Measurements from ENCODE around the gene RIMBP2. TPM values are rescaled to one million over a fixed set of nuclear protein-coding genes. Genes with fewer than 3 reads are reported as not detected.
A peak's percentile ranks its signal among the peaks of the same experiment; 100 is the strongest.
"Not testable (repeated sequence)": the region's sequence is repeated elsewhere in the genome, so short reads cannot be mapped to it uniquely, and the experiment has no call there.

The RIMBP2 gene
- total RNA-seq, 1 donor from 2014 or later: 0.25 TPM

DNA sequence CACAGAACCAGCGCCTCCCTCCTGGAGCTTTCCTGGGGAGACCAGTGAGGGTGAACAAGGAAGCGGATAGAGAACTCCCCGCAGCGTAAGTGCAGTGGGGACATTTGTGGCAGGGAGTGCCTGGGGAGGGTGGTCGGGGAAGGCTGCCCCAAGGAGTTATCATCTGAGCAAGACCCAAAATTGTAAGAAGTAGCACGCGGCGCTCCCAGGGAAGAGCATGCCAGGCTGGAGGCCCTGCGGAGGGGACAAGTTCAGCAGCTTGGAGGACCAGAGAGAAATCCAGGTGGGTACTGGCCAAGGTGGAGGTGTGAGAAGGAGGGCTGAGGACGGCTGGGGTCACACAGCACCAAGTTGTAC, 46.2 kb upstream of the RIMBP2 start:
- intact Hi-C loops (cut with DNase I): no loop called here

DNA sequence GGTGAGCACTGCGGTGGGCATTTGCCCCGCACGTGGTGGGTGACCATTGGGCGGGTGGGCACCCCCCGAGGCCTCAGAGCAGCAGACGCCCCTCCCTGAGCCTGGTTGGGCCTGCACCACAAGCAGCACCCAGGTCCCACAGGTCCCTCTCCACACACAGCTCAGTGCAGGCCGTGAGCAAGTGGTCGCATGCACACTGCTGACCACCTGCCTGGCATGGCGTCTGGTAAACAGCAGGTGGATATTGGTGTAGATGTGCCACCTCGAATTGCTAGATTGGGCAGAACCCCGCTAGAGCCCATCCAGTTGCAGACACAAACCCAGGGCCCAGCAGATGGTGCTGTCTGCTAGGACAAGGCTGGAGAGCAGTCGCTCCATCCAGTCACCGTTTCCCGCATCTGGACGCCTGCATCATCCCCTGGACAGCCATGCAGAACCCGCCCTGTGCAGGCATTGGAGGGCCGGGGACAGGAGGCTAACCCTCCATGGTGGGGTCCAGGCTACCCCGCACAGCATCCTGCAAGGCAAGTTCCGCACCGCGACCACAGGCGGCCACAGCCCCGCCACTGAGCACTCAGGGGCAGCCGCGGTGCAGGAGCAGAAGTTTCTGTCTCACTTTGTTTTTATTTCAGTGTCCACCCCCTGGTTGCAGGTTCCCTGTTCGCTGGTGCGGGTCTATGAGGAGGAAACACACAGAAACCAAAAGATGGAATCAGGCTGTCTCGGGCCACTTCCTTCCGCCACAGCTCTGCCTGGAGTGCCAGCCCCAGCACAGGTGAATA, 45.6 kb upstream of the RIMBP2 start:
- DNase-seq (ENCODE audit: extremely low spot score in 2 of 2): no peak
- intact Hi-C loops (cut with DNase I): no loop called here
- TF ChIP-seq, protein P1, sequence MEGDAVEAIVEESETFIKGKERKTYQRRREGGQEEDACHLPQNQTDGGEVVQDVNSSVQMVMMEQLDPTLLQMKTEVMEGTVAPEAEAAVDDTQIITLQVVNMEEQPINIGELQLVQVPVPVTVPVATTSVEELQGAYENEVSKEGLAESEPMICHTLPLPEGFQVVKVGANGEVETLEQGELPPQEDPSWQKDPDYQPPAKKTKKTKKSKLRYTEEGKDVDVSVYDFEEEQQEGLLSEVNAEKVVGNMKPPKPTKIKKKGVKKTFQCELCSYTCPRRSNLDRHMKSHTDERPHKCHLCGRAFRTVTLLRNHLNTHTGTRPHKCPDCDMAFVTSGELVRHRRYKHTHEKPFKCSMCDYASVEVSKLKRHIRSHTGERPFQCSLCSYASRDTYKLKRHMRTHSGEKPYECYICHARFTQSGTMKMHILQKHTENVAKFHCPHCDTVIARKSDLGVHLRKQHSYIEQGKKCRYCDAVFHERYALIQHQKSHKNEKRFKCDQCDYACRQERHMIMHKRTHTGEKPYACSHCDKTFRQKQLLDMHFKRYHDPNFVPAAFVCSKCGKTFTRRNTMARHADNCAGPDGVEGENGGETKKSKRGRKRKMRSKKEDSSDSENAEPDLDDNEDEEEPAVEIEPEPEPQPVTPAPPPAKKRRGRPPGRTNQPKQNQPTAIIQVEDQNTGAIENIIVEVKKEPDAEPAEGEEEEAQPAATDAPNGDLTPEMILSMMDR (IDR thresholded peaks at IDR 0.05): peak in 1 of 3 experiments; percentile 33
- no peak for TF ChIP-seq POLR2A (IDR thresholded peaks at IDR 0.05)
- no peak overlapping the region for H3K4me3 ChIP-seq
- H3K9me3 ChIP-seq: no peaks in the 10 kb centered on the region
- H3K27me3 ChIP-seq: no peaks in the 10 kb centered on the region
- H3K36me3 ChIP-seq: no peaks in the 10 kb centered on the region
- H3K4me1 ChIP-seq: no peaks in the 10 kb centered on the region
- H3K27ac ChIP-seq: no peak overlapping the region

More for the DNA sequence above, 46.2 kb upstream of the RIMBP2 start:
- no peak for DNase-seq (ENCODE audit: extremely low spot score in 2 of 2)
- Histone ChIP-seq H3K36me3 (no peaks in the 10 kb centered on the region), H3K4me1 (no peaks in the 10 kb centered on the region), H3K27me3 (no peaks in the 10 kb centered on the region), H3K4me3 (no peak overlapping the region), H3K9me3 (no peaks in the 10 kb centered on the region), H3K27ac (no peak overlapping the region)
- TF ChIP-seq POLR2A (IDR thresholded peaks at IDR 0.05) (no peak), POLR2AphosphoS5 (IDR thresholded peaks at IDR 0.05; ENCODE audit: insufficient read depth in 1 of 2, low read depth in 1 of 2) (no peak)
- TF ChIP-seq, protein P1 (IDR thresholded peaks at IDR 0.05): no peak

GRCh38 chr12:130754234-130754901, 38.3 kb upstream of the RIMBP2 start:
- no peaks in the 10 kb centered on the region for H3K4me1 ChIP-seq
- H3K27ac ChIP-seq: no peak overlapping the region
- TF ChIP-seq POLR2AphosphoS5 (IDR thresholded peaks at IDR 0.05; ENCODE audit: insufficient read depth in 1 of 2, low read depth in 1 of 2) (no peak), POLR2A (IDR thresholded peaks at IDR 0.05) (no peak)
- TF ChIP-seq, protein P1 (IDR thresholded peaks at IDR 0.05): no peak
- intact Hi-C loops (cut with DNase I): no loop called here
- H3K36me3 ChIP-seq: no peaks in the 10 kb centered on the region
- no peak for DNase-seq (ENCODE audit: extremely low spot score in 2 of 2)
- no peaks in the 10 kb centered on the region for H3K9me3 ChIP-seq
- H3K4me3 ChIP-seq: no peak overlapping the region
- no peaks in the 10 kb centered on the region for H3K27me3 ChIP-seq

DNA sequence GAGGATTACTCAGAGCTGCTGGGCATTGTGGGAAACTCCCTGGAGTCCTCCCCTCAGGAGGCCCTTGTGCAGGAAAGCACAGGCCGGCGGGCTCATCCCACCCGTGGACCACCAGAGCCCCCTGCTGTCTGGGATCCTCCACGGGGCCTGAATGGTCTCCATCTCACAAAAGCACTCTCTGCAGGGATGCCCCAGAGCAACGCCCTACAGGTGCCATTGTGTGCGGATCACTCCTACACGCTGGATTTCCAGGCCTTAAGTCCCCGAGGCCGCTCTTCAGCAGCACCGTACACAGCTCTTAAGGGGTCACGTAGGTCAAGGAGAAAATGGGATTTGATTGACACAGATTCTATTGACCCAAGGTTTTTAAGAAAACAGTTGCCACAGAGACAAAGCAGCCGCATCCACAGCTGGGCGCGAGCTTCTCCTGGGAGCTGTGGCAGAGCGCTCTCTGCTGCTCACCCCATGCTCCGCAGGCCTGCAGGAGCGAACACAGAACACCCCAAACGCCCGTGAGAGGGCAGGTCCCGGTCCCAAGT, 36.7 kb upstream of the RIMBP2 start:
- Histone ChIP-seq H3K27me3 (no peaks in the 10 kb centered on the region), H3K27ac (no peak overlapping the region), H3K9me3 (no peaks in the 10 kb centered on the region), H3K4me1 (peaks cover 5% of the 10 kb centered on the region), H3K36me3 (no peaks in the 10 kb centered on the region), H3K4me3 (no peak overlapping the region)
- intact Hi-C loops (cut with DNase I): no loop called here
- TF ChIP-seq POLR2A (IDR thresholded peaks at IDR 0.05): no peak
- TF ChIP-seq, protein P1 (IDR thresholded peaks at IDR 0.05): no peak
- TF ChIP-seq POLR2AphosphoS5 (IDR thresholded peaks at IDR 0.05; ENCODE audit: insufficient read depth in 1 of 2, low read depth in 1 of 2): no peak
- no peak for DNase-seq (ENCODE audit: extremely low spot score in 2 of 2)

DNA sequence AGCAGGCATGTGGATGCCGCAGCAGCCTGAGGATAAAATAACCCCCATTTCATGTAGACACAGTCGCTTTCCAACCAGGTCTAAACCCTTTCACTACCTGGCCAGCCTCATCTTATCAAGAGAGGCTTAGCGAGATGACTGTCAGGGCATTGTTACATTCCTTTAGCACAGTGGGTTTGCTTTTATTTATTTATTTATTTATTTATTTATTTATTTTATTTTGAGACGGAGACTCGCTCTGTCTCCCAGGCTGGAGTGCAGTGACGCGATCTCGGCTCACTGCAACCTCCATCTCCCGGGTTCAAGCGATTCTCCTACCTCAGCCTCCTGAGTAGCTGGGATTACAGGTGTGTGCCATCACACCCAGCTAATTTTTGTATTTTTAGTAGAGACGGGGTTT, 35.9 kb upstream of the RIMBP2 start:
- H3K4me3 ChIP-seq; intact Hi-C loops (cut with DNase I); H3K4me1 ChIP-seq; H3K36me3 ChIP-seq; DNase-seq (ENCODE audit: extremely low spot score in 2 of 2); H3K27me3 ChIP-seq; H3K27ac ChIP-seq; H3K9me3 ChIP-seq: not testable (repeated sequence)

Data from vagina (tissue), 2 donors.